Ishikawa (cell line): ENCODE data around the gene POLR2B.

Source experiments
- EGR1 ChIP-seq: IDR thresholded peaks from 2 replicates; pipeline ENCODE4 v1.6.1; 2012
- FOXM1 ChIP-seq: IDR thresholded peaks from 2 replicates; pipeline ENCODE4 v1.6.1; 2012; ENCODE audit warnings: low read depth, borderline replicate concordance
- MAX ChIP-seq: IDR thresholded peaks from 2 replicates; pipeline ENCODE4 v1.6.1; 2012
- NFIC ChIP-seq: IDR thresholded peaks from 2 replicates; pipeline ENCODE4 v1.6.1; 2012
- RAD21 ChIP-seq: IDR thresholded peaks from 2 replicates; pipeline ENCODE4 v1.6.1; 2012; ENCODE audit warnings: low read depth
- TEAD4 ChIP-seq: IDR thresholded peaks from 2 replicates; pipeline ENCODE4 v1.6.1; 2012
- TF ChIP-seq, protein P1 (sequence below): IDR thresholded peaks from 2 replicates; pipeline ENCODE4 v1.6.1; 2012; ENCODE audit warnings: low read depth, mild to moderate bottlenecking

DNA sequence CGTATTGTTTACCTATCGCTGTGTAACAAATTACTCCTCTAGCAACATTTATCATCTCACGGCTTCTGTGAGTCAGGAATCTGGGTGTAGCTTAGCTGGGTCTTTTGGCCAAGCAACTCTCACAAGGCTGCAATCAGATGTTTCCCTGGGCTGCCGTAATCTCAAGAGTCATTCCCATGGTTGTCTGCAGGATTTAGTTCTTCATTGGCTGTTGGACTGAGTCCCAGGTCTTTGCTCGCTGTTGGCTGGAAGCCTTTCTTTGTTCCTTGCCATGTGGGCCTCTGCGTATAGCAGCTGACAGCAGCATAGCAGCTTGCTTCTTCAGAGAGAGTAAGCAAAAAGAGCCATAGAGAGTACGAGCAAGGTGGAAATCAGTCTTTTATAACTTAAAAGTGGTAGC is 16.8 kb downstream of the POLR2B start:
- TF ChIP-seq EGR1 (no peak), MAX (no peak), FOXM1 (no peak), RAD21 (no peak), NFIC (no peak), TEAD4 (no peak)
- TF ChIP-seq, protein P1, sequence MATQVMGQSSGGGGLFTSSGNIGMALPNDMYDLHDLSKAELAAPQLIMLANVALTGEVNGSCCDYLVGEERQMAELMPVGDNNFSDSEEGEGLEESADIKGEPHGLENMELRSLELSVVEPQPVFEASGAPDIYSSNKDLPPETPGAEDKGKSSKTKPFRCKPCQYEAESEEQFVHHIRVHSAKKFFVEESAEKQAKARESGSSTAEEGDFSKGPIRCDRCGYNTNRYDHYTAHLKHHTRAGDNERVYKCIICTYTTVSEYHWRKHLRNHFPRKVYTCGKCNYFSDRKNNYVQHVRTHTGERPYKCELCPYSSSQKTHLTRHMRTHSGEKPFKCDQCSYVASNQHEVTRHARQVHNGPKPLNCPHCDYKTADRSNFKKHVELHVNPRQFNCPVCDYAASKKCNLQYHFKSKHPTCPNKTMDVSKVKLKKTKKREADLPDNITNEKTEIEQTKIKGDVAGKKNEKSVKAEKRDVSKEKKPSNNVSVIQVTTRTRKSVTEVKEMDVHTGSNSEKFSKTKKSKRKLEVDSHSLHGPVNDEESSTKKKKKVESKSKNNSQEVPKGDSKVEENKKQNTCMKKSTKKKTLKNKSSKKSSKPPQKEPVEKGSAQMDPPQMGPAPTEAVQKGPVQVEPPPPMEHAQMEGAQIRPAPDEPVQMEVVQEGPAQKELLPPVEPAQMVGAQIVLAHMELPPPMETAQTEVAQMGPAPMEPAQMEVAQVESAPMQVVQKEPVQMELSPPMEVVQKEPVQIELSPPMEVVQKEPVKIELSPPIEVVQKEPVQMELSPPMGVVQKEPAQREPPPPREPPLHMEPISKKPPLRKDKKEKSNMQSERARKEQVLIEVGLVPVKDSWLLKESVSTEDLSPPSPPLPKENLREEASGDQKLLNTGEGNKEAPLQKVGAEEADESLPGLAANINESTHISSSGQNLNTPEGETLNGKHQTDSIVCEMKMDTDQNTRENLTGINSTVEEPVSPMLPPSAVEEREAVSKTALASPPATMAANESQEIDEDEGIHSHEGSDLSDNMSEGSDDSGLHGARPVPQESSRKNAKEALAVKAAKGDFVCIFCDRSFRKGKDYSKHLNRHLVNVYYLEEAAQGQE = no peak
